Activated CD4-positive, alpha-beta T cell treated with anti-CD3 and anti-CD28 coated beads, Interleukin-2, amount 10 ng/mL, durations not matched to agents 24 days and 14 days (primary cell): Measurements from ENCODE around the gene TMA16. TPM values are rescaled to one million over a fixed set of nuclear protein-coding genes. Genes with fewer than 3 reads are reported as not detected.

Source experiments
- DNase-seq: peaks from one replicate; pipeline ENCODE4 v3.0.0; 2022
- H3K27ac Mint-ChIP-seq: one replicate; pipeline ENCODE4 v1.8.0; 2022; ENCODE audit warnings: mild to moderate bottlenecking, mixed read lengths
- H3K27me3 Mint-ChIP-seq: one replicate; pipeline ENCODE4 v1.8.0; 2022; ENCODE audit warnings: mixed read lengths
- H3K36me3 Mint-ChIP-seq: one replicate; pipeline ENCODE4 v1.8.0; 2022; ENCODE audit warnings: low read depth, mild to moderate bottlenecking, mixed read lengths
- H3K4me1 Mint-ChIP-seq: one replicate; pipeline ENCODE4 v1.8.0; 2021; ENCODE audit warnings: mixed read lengths
- H3K4me3 Mint-ChIP-seq: one replicate; pipeline ENCODE4 v1.8.0; 2022; ENCODE audit warnings: mild to moderate bottlenecking, moderate library complexity, mixed read lengths
- H3K9me3 Mint-ChIP-seq: one replicate; pipeline ENCODE4 v1.8.0; 2021; ENCODE audit warnings: mixed read lengths
- intact Hi-C: fragments of 100-400 bp; cut with micrococcal nuclease; formaldehyde crosslinking; loops from one replicate; pipeline ENCODE4 v1.15.1; 2023
- total RNA-seq: library from RNA; stranded (reverse); gene quantifications from 2 replicates; pipeline ENCODE4 v1.2.3, GENCODE V29; 2022

The TMA16 gene
- total RNA-seq, 1 donor from 2014 or later: 83.9 TPM

- Mint-ChIP-seq H3K36me3 (no peaks in the 10 kb centered on the region), H3K27ac (no peak overlapping the region), H3K9me3 (no peaks in the 10 kb centered on the region), H3K27me3 (peaks cover 32% of the 10 kb centered on the region), H3K4me1 (peaks cover 4% of the 10 kb centered on the region), H3K4me3 (no peak overlapping the region)
- no peak for DNase-seq
- intact Hi-C loops: loop anchor here (10.0 kb wide), 1 partner anchor 991 kb away; no protein-coding TSS in a partner anchor
These were observed 8.9 kb upstream of the TMA16 start for GRCh38 chr4:163485589-163485988.

DNA sequence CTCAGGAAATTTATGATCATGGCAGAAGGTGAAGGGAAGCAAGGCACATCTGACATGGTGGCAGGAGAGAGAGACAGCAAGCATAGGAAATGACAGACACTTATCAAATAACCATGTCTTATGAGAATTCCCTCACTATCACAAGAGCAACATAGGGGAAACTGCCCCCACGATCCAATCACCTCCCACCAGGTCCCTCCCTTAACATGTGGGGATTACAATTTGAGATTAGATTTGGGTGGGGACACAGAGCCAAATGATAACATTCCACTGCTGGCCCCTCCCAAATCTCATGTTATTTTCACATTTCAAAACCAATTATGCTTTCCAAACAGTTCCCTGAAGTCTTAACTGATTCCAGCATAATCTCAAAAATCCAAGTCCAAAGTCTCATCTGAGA is 8.2 kb upstream of the TMA16 start:
- H3K27me3 Mint-ChIP-seq: peaks cover 32% of the 10 kb centered on the region
- no peak for DNase-seq
- peaks cover 4% of the 10 kb centered on the region for H3K4me1 Mint-ChIP-seq
- H3K9me3 Mint-ChIP-seq: no peaks in the 10 kb centered on the region
- no peak overlapping the region for H3K27ac Mint-ChIP-seq
- H3K36me3 Mint-ChIP-seq: no peaks in the 10 kb centered on the region
- H3K4me3 Mint-ChIP-seq: no peak overlapping the region
- intact Hi-C loops: loop anchor here (10.0 kb wide), 1 partner anchor 992 kb away; no protein-coding TSS in a partner anchor

DNA sequence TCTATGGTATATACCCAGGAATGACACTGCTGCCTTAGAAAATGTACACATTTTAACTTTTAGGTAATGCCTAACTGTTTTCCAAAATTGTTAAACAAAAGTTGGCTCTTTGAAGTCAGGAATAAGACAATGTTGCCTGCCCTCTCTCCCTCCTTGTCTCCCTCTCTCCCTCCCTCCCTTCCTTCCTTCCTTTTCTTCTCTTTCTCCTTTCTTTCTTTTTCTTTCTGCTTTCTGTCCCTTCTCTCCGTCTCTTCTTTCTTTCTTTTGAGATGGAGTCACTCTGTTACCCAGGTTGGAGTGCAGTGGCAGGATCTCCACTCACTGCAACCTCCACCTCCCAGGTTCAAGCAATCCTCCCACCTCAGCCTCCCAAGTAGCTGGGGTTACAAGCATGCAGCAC is 4.6 kb upstream of the TMA16 start:
- H3K4me1 Mint-ChIP-seq: peaks cover 4% of the 10 kb centered on the region
- no peak overlapping the region for H3K4me3 Mint-ChIP-seq
- no peak for DNase-seq
- no peaks in the 10 kb centered on the region for H3K9me3 Mint-ChIP-seq
- H3K27ac Mint-ChIP-seq: no peak overlapping the region
- peaks cover 34% of the 10 kb centered on the region for H3K27me3 Mint-ChIP-seq
- intact Hi-C loops: loop anchor here (10.0 kb wide), 2 partner anchors 995 to 1465 kb away; no protein-coding TSS in a partner anchor
- peaks cover 2% of the 10 kb centered on the region for H3K36me3 Mint-ChIP-seq

GRCh38 chr4:163492951-163493504 is 1.5 kb upstream of the TMA16 start:
- Mint-ChIP-seq H3K4me1 (peaks cover 25% of the 10 kb centered on the region), H3K9me3 (no peaks in the 10 kb centered on the region), H3K27me3 (peaks cover 24% of the 10 kb centered on the region), H3K36me3 (peaks cover 13% of the 10 kb centered on the region), H3K4me3 (peak overlapping the region; percentile 96), H3K27ac (no peak overlapping the region)
- intact Hi-C loops: loop anchor here (10.0 kb wide), 1 partner anchor 1462 kb away; no protein-coding TSS in a partner anchor
- DNase-seq: no peak

- intact Hi-C loops: loop anchor here (1.0 to 10.0 kb wide), 3 partner anchors 17 to 1461 kb away; partner anchors contain the start of gene NAF1
- peaks cover 19% of the 10 kb centered on the region for H3K27me3 Mint-ChIP-seq
- H3K9me3 Mint-ChIP-seq: no peaks in the 10 kb centered on the region
- H3K36me3 Mint-ChIP-seq: peaks cover 16% of the 10 kb centered on the region
- peak overlapping the region; percentile 100 for H3K27ac Mint-ChIP-seq
- no peak for DNase-seq
- peaks cover 22% of the 10 kb centered on the region for H3K4me1 Mint-ChIP-seq
- peak overlapping the region; percentile 96 for H3K4me3 Mint-ChIP-seq
These were observed 689 bp upstream of the TMA16 start for GRCh38 chr4:163493643-163494359.

DNA sequence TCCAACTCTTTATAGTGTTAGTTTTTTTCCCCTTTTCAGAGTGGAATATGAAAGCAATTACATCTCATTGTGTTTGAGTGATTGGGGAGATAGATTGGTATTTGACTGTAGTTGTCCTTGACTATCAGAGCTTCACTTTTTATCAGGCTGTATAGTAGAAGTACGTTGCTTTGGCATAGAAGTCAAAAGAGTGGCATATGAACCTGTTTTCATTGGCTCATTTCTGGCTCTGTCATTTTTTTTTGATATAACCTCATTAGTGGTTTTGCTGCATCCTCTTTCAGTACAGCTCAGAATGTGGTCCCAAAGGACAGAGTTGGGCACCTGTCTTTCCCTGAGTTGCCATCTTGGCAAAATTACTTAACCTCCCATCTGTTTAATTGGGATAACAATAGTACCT is 1.4 kb downstream of the TMA16 start:
- H3K9me3 Mint-ChIP-seq: no peaks in the 10 kb centered on the region
- H3K4me3 Mint-ChIP-seq: peak overlapping the region; percentile 96
- peaks cover 5% of the 10 kb centered on the region for H3K27me3 Mint-ChIP-seq
- intact Hi-C loops: loop anchor here (1.0 to 10.0 kb wide), 3 partner anchors 15 to 1459 kb away; no protein-coding TSS in a partner anchor
- peaks cover 19% of the 10 kb centered on the region for H3K36me3 Mint-ChIP-seq
- H3K27ac Mint-ChIP-seq: peak overlapping the region; percentile 95
- DNase-seq: no peak
- peaks cover 22% of the 10 kb centered on the region for H3K4me1 Mint-ChIP-seq

DNA sequence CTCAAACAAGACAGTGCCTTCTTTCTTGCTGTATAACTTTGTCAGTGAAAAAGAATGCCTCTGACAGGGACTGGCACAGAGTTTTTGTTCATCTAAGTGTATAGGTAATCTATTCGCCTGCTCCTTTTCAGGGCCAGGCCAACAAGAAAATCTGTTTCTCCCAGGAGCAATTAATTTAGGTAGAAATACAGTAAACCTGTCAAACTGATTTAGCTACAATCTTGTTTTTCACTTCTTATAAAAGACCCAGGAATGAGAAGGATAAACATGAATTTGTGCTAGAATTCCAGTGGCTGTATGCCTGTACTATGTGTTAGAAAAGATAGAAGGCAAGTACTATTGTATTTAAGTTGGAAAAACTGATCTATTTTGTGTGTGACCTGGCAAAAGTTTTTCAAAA is 6.1 kb downstream of the TMA16 start:
- intact Hi-C loops: no loop called here
- peaks cover 4% of the 10 kb centered on the region for H3K9me3 Mint-ChIP-seq
- no peak overlapping the region for H3K27ac Mint-ChIP-seq
- H3K36me3 Mint-ChIP-seq: peaks cover 26% of the 10 kb centered on the region
- H3K4me1 Mint-ChIP-seq: peaks cover 21% of the 10 kb centered on the region
- H3K27me3 Mint-ChIP-seq: no peaks in the 10 kb centered on the region
- no peak overlapping the region for H3K4me3 Mint-ChIP-seq
- DNase-seq: no peak

- H3K27ac Mint-ChIP-seq: no peak overlapping the region
- H3K4me1 Mint-ChIP-seq: peaks cover 8% of the 10 kb centered on the region
- no peaks in the 10 kb centered on the region for H3K27me3 Mint-ChIP-seq
- H3K36me3 Mint-ChIP-seq: peaks cover 32% of the 10 kb centered on the region
- H3K9me3 Mint-ChIP-seq: peaks cover 4% of the 10 kb centered on the region
- no peak overlapping the region for H3K4me3 Mint-ChIP-seq
- no peak for DNase-seq
- intact Hi-C loops: no loop called here
These were observed 10.9 kb downstream of the TMA16 start for GRCh38 chr4:163505374-163505773.

DNA sequence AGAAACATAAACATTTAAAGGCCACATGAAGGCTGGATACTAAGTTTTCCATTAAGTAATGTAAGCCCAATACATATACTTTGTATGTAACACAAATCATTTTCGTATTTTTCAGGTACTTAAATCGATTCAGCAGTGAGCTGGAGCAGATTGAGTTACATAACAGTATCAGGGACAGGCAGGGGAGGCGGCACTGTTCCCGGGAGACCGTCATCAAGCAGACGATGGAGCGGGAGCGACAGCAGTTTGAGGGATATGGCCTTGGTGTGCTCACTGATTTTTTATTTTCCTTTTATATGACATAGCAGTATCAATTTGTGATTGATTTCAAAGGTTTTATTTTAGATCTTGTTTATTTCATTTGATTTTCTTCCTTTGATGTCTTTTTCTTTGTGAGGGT is 20.7 kb downstream of the TMA16 start:
- Mint-ChIP-seq H3K9me3 (no peaks in the 10 kb centered on the region), H3K27ac (no peak overlapping the region), H3K36me3 (peaks cover 60% of the 10 kb centered on the region), H3K4me3 (no peak overlapping the region), H3K4me1 (peaks cover 6% of the 10 kb centered on the region), H3K27me3 (no peaks in the 10 kb centered on the region)
- intact Hi-C loops: no loop called here
- no peak for DNase-seq

GRCh38 chr4:163523791-163524365 is 29.4 kb downstream of the TMA16 start:
- Mint-ChIP-seq H3K4me1 (peaks cover 2% of the 10 kb centered on the region), H3K9me3 (no peaks in the 10 kb centered on the region), H3K4me3 (no peak overlapping the region), H3K27me3 (no peaks in the 10 kb centered on the region), H3K27ac (no peak overlapping the region), H3K36me3 (peaks cover 46% of the 10 kb centered on the region)
- DNase-seq: no peak
- intact Hi-C loops: no loop called here

- H3K27me3 Mint-ChIP-seq: no peaks in the 10 kb centered on the region
- no peaks in the 10 kb centered on the region for H3K9me3 Mint-ChIP-seq
- no peak overlapping the region for H3K4me3 Mint-ChIP-seq
- no peak overlapping the region for H3K27ac Mint-ChIP-seq
- intact Hi-C loops: no loop called here
- peaks cover 42% of the 10 kb centered on the region for H3K36me3 Mint-ChIP-seq
- H3K4me1 Mint-ChIP-seq: no peaks in the 10 kb centered on the region
- DNase-seq: no peak
These were observed 31.5 kb downstream of the TMA16 start for GRCh38 chr4:163525982-163526381.

GRCh38 chr4:163527172-163527571 is 32.7 kb downstream of the TMA16 start:
- Mint-ChIP-seq H3K27ac (no peak overlapping the region), H3K36me3 (peaks cover 41% of the 10 kb centered on the region), H3K9me3 (no peaks in the 10 kb centered on the region), H3K4me1 (no peaks in the 10 kb centered on the region), H3K4me3 (no peak overlapping the region), H3K27me3 (no peaks in the 10 kb centered on the region)
- intact Hi-C loops: no loop called here
- no peak for DNase-seq

DNA sequence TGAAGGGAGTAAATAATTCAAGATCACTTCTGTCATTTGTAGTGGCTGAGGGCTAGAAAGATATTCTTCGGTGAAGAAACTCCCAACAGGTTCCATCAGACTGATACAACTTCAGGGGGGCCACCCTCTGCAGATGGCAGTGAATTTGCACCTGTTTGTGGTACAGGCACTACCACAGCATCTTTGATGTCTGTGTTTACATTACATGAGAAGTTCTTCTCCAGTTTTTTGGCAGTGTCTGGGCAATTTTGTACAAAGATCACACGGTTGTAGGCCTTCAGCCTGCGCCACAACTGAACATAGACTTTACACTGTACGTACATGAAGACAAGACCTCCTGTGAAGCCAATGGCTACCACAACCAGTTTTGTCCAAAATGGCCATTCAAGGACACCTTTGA is 34.2 kb downstream of the TMA16 start:
- DNase-seq: no peak
- no peaks in the 10 kb centered on the region for H3K4me1 Mint-ChIP-seq
- no peak overlapping the region for H3K27ac Mint-ChIP-seq
- H3K36me3 Mint-ChIP-seq: peaks cover 33% of the 10 kb centered on the region
- H3K27me3 Mint-ChIP-seq: no peaks in the 10 kb centered on the region
- no peak overlapping the region for H3K4me3 Mint-ChIP-seq
- intact Hi-C loops: no loop called here
- H3K9me3 Mint-ChIP-seq: no peaks in the 10 kb centered on the region

DNA sequence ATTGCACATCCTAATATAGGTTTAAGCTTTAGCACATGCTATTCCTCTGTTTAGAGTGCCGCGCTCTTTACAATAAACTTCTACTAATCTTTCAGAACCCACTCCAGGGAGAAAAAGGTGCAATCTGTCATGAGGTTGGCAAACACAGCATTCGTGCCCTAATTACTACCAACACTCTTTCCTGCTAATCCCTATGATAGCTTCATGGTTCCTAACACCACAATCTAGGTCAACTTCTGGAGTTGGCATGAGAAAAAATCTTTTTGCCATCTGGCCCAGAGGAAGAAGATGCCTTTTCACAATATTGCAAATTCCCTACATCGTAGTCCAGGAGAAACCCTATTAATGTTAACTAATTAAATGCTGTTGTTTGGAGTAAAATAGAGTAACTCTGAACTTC is 39.6 kb downstream of the TMA16 start:
- no peaks in the 10 kb centered on the region for H3K9me3 Mint-ChIP-seq
- no peaks in the 10 kb centered on the region for H3K27me3 Mint-ChIP-seq
- no peaks in the 10 kb centered on the region for H3K4me1 Mint-ChIP-seq
- H3K4me3 Mint-ChIP-seq: no peak overlapping the region
- H3K36me3 Mint-ChIP-seq: peaks cover 20% of the 10 kb centered on the region
- no peak for DNase-seq
- intact Hi-C loops: no loop called here
- H3K27ac Mint-ChIP-seq: no peak overlapping the region
